Prostate gland (tissue), 2 donors: Measurements from ENCODE around the gene NDUFS2. TPM values are rescaled to one million over a fixed set of nuclear protein-coding genes. Genes with fewer than 3 reads are reported as not detected.

Experiments used
- DNase-seq: peaks from one replicate; pipeline ENCODE4 v3.0.0-alpha.2; 2019; ENCODE audit warnings: low spot score
- H3K27ac ChIP-seq, 2 donors: fragments of 200-600 bp; sonication (generic); 2 replicates each; pipeline ENCODE4 v1.5.1; 2017 to 2019
- H3K27me3 ChIP-seq: fragments of 200-600 bp; sonication (generic); replicated peaks from 2 replicates; pipeline ENCODE4 v1.5.1; 2019; ENCODE audit not compliant: insufficient read depth
- H3K36me3 ChIP-seq, 2 donors: fragments of 200-600 bp; sonication (generic); 1 replicate in 1 of 2; 2 replicates in 1 of 2; pipeline versions ENCODE4 v1.5.1 to v1.8.1; 2017 to 2019
- H3K4me1 ChIP-seq: fragments of 200-600 bp; sonication (generic); replicated peaks from 2 replicates; pipeline ENCODE4 v1.5.1; 2019
- H3K4me3 ChIP-seq, 2 donors: fragments of 200-600 bp; sonication (generic); 2 replicates each; pipeline ENCODE4 v1.5.1; 2017 to 2019
- H3K9me3 ChIP-seq: fragments of 200-600 bp; sonication (generic); 2 replicates; pipeline ENCODE4 v1.5.1; 2017
- POLR2A ChIP-seq: fragments of 450-650 bp; IDR thresholded peaks from one replicate; pipeline ENCODE4 v1.6.1; 2016; ENCODE audit warnings: antibody characterized with exemption, mild to moderate bottlenecking
- POLR2AphosphoS5 ChIP-seq: sonication (generic); formaldehyde crosslinking; IDR thresholded peaks from one replicate; pipeline ENCODE4 v1.6.1; 2017; ENCODE audit warnings: antibody characterized with exemption
- WGBS: methylation state at CpG from one replicate; pipeline ENCODE4 v1.1.5; 2018; 5-methylcytosine and 5-hydroxymethylcytosine counted together
- intact Hi-C: fragments of 100-400 bp; cut with DNase I; formaldehyde crosslinking; loops from one replicate; pipeline ENCODE4 v1.14.2; 2022
- total RNA-seq, 2 donors: library from RNA; depleted of rRNA; stranded (reverse); fragments of >200 nt; gene quantifications; one replicate each; pipeline ENCODE4 v1.1.0, GENCODE V29; 2016
- TF ChIP-seq, protein P1 (sequence below), 4 experiments: fragments of 200-600 bp in 2 of 4; fragments of 450-650 bp in 2 of 4; sonication (generic) in 2 of 4; IDR thresholded peaks; 1 replicate in 3 of 4; 2 replicates in 1 of 4; pipeline ENCODE4 v1.5.1; 2016 to 2019; ENCODE audit warnings: antibody characterized with exemption in 4 of 4, mild to moderate bottlenecking in 2 of 4, moderate library complexity in 2 of 4

Gene NDUFS2
- total RNA-seq, 2 donors from 2014 or later, result 108 to 111 TPM

DNA sequence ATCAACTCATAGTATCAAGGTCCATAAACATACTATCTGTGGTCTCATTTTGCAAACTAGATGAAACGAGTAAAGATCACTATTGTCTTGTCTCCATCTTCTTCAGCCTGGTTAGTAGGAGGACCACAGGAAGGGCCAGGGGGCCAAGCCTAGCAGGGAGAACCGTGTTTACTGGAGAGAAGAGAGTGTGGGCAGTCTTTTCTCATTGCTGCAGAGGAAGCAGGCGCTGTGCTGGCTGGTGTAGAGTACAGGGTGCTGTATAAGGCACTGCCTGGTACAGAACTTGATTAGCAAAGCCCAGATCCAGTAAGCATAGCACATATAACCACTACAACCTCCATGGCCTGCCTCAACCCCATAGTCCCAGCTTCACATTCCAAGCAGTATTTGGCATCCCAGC lies 14.9 kb upstream of the NDUFS2 start:
- no peak for DNase-seq
- 81% methylated on average over 3 of the region's 3 CpGs for WGBS
- TF ChIP-seq, protein P1, sequence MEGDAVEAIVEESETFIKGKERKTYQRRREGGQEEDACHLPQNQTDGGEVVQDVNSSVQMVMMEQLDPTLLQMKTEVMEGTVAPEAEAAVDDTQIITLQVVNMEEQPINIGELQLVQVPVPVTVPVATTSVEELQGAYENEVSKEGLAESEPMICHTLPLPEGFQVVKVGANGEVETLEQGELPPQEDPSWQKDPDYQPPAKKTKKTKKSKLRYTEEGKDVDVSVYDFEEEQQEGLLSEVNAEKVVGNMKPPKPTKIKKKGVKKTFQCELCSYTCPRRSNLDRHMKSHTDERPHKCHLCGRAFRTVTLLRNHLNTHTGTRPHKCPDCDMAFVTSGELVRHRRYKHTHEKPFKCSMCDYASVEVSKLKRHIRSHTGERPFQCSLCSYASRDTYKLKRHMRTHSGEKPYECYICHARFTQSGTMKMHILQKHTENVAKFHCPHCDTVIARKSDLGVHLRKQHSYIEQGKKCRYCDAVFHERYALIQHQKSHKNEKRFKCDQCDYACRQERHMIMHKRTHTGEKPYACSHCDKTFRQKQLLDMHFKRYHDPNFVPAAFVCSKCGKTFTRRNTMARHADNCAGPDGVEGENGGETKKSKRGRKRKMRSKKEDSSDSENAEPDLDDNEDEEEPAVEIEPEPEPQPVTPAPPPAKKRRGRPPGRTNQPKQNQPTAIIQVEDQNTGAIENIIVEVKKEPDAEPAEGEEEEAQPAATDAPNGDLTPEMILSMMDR (IDR thresholded peaks at IDR 0.05), result no peak
- TF ChIP-seq POLR2A (no peak), POLR2AphosphoS5 (no peak)

DNA sequence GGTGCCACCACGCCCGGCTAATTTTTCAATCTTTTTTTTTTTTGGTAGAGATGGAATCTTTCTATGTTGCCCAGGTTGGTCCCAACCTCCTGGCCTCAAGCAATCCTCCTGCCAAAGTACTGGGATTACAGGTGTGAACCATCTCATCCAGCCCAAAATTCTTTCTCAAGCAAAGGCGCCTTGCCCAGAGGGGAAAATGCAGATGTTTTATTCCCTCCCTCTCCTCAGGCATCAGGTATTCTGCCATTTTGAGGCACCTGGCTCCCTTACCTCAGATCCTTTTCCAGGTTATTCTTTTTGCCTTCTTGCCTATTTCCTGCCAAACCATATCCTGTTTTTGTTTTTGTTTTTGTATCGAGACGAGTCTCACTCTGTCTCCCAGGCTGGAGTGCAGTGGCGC lies 13.8 kb upstream of the NDUFS2 start:
- intact Hi-C loops, result no loop called here
- no peak overlapping the region for H3K27ac ChIP-seq

More for the DNA sequence above, 14.9 kb upstream of the NDUFS2 start:
- no peaks in the 10 kb centered on the region for H3K4me1 ChIP-seq
- no peaks in the 10 kb centered on the region for H3K36me3 ChIP-seq
- H3K27ac ChIP-seq, result no peak overlapping the region
- H3K4me3 ChIP-seq, result no peak overlapping the region
- intact Hi-C loops, result no loop called here
- no peaks in the 10 kb centered on the region for H3K27me3 ChIP-seq
- H3K9me3 ChIP-seq, result no peaks in the 10 kb centered on the region

DNA sequence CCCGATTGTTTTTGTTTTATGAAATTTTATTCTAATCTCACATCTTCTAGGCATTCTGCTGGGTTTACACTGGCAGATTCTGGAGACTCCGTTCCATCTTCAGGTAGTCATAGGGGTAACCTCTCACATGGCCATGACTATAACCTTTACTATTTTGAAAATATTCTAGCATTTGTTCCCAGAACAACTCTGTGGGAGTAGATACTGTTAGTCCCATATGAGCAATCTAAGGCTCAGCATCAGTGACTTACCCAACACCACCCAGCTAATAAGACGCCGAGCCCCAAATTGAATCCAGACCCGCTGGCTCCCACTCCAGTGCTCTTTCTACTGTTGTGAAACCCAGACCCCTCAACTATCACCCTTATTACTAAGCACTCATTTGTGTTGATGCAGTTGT lies 13.1 kb upstream of the NDUFS2 start:
- no peaks in the 10 kb centered on the region for H3K27me3 ChIP-seq
- H3K36me3 ChIP-seq, result no peaks in the 10 kb centered on the region
- H3K27ac ChIP-seq, result no peak overlapping the region
- TF ChIP-seq, protein P1 (IDR thresholded peaks at IDR 0.05), result no peak
- no peak for TF ChIP-seq POLR2A
- no peak for TF ChIP-seq POLR2AphosphoS5
- intact Hi-C loops, result no loop called here
- WGBS, result 94% methylated on average over 5 of the region's 5 CpGs
- H3K4me3 ChIP-seq, result no peak overlapping the region
- no peaks in the 10 kb centered on the region for H3K4me1 ChIP-seq
- no peaks in the 10 kb centered on the region for H3K9me3 ChIP-seq
- no peak for DNase-seq

More for the DNA sequence above, 13.8 kb upstream of the NDUFS2 start:
- no peak overlapping the region for H3K4me3 ChIP-seq
- no peak for DNase-seq
- no peak for TF ChIP-seq POLR2AphosphoS5
- TF ChIP-seq POLR2A, result no peak
- TF ChIP-seq, protein P1 (IDR thresholded peaks at IDR 0.05), result no peak
- H3K36me3 ChIP-seq, result no peaks in the 10 kb centered on the region
- H3K27me3 ChIP-seq, result no peaks in the 10 kb centered on the region
- WGBS, result 90% methylated on average over 6 of the region's 6 CpGs
- no peaks in the 10 kb centered on the region for H3K4me1 ChIP-seq
- no peaks in the 10 kb centered on the region for H3K9me3 ChIP-seq

DNA sequence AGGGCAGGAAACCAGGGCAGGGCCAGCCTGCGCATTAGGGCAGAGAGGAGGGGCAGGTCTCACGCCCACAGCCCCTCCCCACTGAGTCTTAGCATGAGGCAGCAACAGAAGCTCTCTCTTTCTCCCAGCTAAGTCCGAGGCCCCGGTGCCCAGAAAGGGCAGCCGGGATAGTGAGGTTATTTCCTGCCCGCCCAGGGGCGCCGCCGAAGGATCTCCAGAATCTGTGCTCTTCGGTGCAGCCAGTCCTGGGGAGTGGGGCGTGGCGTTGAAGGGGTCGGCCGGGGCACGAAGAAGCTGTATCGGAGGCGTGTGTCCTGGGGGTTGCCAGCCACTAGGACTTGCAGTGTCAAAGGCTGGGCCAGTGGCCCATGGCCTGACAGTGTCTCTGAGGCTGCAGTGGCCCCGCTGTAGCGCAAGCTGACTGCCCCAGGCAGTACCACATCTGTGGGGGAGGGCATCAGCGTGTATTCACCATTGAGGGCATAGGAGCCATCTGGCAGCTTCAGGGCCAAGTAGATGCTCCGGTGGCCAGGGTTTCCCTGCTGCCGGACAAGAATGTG lies 11.1 kb upstream of the NDUFS2 start:
- intact Hi-C loops, result no loop called here

DNA sequence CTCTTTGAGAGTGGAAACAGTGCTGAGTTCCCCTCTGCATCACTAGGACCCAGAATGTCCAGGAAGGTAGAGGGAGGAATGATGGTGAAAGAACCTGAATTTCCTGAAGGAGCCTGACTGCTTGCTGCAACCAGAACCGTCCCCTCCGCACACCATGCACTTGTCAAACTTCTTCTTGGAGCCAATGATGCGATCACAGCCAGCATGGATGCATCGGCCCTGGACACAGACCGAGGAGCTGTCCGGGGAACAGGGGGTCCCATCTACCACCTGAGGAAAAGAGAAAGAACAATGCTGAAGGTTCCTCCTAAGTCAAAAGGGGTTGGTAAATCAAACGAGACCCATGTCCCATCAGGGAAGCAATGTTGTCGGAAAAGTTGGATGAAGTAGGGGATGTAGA lies 10.2 kb upstream of the NDUFS2 start:
- intact Hi-C loops, result no loop called here
- DNase-seq, result no peak
- H3K4me1 ChIP-seq, result no peaks in the 10 kb centered on the region
- H3K27me3 ChIP-seq, result no peaks in the 10 kb centered on the region
- no peaks in the 10 kb centered on the region for H3K9me3 ChIP-seq
- no peaks in the 10 kb centered on the region for H3K36me3 ChIP-seq
- no peak overlapping the region for H3K4me3 ChIP-seq
- WGBS, result 55% methylated on average over 8 of the region's 8 CpGs
- no peak overlapping the region for H3K27ac ChIP-seq
- TF ChIP-seq POLR2A (no peak), POLR2AphosphoS5 (no peak)
- TF ChIP-seq, protein P1 (IDR thresholded peaks at IDR 0.05), result no peak

More for the DNA sequence above, 11.1 kb upstream of the NDUFS2 start:
- no peaks in the 10 kb centered on the region for H3K9me3 ChIP-seq
- no peaks in the 10 kb centered on the region for H3K4me1 ChIP-seq
- H3K36me3 ChIP-seq, result no peaks in the 10 kb centered on the region
- no peak overlapping the region for H3K27ac ChIP-seq
- WGBS, result 69% methylated on average over 22 of the region's 22 CpGs
- no peaks in the 10 kb centered on the region for H3K27me3 ChIP-seq
- TF ChIP-seq, protein P1 (IDR thresholded peaks at IDR 0.05), result no peak
- TF ChIP-seq POLR2AphosphoS5 (no peak), POLR2A (no peak)
- no peak for DNase-seq
- no peak overlapping the region for H3K4me3 ChIP-seq
